LNCAP (cell line): ENCODE measurements around the gene KRTAP10-12.

ENCODE experiments used
- CTCF ChIP-seq: fragments of 450-650 bp; IDR thresholded peaks from 2 replicates; pipeline ENCODE4 v1.5.1; 2017; ENCODE audit warnings: mild to moderate bottlenecking

Gene KRTAP10-12

DNA sequence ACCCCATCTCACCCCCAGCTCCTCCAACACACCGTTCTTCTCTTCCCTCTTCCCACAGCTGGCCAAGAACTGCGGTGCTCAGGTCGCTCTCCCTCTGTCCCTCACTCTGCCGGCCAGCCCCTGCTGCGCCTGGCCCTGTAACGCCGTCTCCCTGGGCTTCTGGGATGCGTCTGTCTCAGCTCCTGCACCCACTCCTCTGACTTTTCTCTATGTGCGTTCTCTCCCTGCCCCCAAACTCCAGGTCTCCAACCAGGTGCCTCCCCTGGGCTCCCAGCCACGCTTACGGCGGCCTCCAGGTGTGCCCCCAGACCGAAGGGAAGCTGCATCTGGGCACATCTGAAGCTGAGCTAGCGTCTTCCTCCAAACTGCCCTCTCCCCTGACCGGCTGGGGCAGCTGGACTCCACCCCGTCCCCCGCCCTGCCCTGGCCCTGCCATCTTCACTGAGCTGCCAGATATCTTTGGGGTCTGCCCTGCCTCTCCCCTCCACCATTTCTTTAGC is 2.6 kb downstream of the KRTAP10-12 start:
- TF ChIP-seq CTCF: no peak

DNA sequence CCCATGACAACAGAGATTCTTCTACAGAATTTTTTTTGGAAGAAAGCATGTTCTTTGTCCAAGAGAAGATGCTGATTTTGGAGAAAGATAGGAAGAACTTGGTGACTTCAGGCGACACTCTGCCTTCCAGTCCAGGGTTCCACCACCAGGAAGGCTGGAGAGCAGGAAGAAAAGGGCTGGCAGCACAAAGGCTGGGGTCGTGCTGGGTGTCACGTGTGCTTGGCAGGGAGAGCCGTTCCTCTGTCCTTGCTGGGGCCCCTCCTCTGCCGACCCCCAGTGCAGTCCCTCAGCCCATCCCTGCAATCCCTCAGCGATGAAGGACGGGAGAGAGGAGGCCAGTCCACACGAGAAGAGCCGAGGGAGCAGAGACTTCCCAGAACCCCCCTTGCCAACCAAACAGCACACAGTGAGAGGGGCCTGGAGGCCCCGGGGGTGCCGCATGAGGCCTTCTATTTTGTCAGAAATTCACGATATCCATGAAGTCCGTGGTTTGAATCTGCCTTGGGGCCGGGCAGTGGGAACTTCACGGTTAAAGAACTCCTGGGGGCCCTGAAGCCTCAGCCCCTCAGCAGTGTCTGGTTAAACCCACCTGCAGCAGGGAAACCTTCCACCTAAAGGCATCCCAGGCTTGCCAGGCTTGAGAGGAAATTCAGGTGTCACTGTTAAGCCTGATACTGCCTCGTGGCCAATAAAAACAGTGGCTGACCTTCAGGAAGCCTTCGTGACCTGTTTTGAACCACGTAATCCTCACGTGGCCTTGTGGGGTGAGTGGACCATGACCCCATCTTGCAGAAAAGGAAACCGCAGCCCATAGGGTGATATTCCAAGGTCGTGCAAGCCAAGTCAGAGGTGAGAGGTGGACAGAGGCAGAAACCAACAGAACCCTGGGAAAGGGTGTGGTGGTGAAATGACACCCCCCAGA is 3.4 kb downstream of the KRTAP10-12 start:
- TF ChIP-seq CTCF: no peak

- TF ChIP-seq CTCF: no peak
These were observed 4.0 kb downstream of the KRTAP10-12 start for GRCh38 chr21:44701023-44701400.

GRCh38 chr21:44701541-44701940 is 4.6 kb downstream of the KRTAP10-12 start:
- TF ChIP-seq CTCF: no peak

DNA sequence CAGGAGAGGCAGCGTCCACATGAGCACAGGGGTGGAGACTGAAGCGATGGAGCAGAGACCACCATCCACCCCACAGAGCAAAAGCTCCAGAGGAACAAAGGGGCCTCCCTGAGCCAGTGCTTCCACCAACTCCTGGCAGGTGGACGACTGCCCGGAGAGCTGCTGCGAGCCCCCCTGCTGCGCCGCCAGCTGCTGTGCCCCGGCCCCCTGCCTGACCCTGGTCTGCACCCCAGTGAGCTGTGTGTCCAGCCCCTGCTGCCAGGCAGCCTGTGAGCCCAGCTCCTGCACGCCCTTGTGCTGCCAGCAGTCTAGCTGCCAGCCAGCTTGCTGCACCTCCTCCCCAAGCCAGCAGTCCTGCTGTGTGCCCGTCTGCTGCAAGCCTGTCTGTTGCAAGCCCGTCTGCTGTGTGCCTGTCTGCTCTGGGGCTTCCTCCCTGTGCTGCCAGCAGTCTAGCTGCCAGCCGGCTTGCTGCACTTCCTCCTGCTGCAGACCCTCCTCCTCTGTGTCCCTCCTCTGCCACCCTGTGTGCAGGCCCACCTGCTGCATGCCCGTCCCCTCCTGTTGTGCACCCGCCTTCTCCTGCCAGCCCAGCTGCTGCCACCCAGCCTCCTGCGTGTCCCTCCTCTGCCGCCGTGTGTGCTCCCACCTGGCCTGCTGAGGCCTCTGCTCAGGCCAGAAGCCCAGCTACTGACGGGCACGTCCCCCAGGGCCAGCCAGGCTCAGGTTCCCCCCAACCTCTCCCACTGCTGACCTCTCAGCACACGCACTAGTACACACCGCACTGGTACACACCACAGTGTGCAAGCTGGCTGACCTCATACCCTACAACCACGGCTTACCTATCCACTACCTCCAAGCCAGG is 5.4 kb downstream of the KRTAP10-12 start:
- no peak for TF ChIP-seq CTCF

GRCh38 chr21:44702973-44703730 is 6.2 kb downstream of the KRTAP10-12 start:
- no peak for TF ChIP-seq CTCF
